GM19025 (cell line): ENCODE results near the gene RTKN.

Experiments used
- ATAC-seq: cut with Tn5 transposase; IDR thresholded peaks from one replicate; pipeline ENCODE4 v1.9.1; 2021; ENCODE audit warnings: mild to moderate bottlenecking, low read depth, moderate library complexity; ENCODE audit not compliant: unreplicated experiment

Gene RTKN

DNA sequence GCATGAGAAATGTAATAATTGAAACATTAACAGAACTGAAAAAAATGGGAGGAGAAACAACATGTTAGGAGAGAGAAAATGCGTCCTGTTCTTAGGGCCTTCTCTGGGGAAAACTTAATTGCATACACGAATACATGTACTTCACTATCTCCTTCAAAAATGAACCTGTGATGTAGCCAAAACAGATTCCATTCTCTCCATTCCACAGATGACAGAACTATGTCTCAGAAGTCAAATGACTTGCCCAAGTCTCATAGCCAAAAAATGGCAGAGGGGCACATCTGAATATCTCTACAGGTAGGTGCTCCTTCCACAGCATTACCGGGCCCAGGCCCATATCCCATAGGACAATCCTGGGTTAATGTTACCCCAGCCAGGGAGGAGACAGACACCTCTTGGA lies 57.7 kb downstream of the RTKN start:
- no peak for ATAC-seq

DNA sequence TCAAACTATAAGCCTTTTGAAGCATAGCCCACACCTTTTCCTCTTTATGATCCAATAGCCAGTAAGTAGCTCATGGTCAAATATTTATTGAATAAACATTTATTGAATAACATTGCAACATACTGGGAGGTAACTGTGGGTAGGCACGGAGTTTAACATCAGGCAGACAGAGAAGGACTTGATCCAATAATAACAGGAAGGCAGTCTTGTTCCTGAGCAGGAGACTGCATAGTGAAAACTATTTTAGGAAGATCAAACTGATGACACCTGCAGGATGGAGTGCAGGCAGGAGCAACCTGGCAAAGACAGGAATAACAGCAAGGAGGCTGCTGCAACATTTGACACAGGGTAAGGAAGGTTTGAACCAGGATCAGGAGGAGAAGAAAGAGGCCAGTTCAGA lies 58.5 kb downstream of the RTKN start:
- no peak for ATAC-seq

DNA sequence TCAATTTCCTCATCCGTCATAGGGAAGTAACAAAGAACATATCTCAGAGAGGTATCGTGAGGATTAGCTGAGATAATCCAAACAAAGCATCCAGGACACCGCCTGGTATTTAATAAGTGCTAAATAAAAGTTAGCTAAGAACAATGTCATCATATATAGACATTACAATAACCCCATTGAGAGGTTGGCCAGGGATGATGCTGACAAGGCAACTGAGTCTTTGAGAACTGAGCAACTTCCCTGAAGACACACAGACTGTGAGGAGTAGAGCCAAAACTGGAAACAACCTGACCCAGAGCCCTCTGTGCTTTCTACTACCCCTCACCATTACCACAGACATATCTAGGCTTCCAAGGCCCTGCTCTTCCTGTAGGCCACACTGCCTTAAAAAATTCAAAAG lies 60.0 kb downstream of the RTKN start:
- no peak for ATAC-seq

DNA sequence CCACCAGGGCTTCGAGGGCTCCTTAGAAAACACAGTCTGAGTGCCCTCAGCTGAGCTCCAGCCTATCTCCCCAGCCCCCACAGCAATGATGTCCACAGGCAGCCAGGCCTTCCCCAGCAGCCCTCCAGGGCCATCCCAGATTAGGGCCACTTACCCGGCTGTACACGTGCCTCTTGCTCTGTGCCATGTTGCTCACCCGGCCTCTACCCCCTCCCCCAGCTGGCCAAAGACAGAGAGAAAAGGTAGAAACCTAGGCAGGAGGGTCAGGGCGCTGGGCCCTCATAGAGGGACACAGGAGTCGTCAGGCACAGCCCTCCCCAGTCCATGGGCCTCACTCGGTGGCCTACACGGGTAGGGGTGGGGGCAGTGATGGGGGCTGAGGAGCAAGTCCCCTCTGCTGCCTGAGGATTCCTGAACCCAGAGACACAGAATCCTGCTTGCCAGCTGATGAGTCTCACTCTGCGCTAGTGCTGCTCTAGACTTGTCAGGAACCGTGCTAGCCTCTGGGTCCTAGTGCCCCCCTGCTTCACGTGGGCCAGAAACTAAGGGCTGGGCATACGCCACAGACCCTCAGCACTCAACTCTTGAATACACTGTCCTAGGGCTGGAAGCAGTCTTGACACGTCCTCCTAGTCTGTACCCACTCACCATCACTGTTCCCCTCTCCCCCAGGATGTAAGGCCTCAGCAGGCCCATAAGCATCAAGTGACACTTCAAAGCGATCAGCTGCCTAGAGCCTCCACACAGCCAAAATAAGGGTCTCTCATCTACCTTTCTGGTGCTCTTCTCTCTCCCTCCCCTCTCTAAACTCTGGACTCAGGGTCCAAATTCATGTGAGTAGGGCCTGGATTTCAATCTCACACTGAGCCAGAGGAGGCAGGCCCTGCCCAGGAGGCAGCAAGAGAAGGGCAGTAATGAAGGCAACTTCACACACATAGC lies 61.6 kb downstream of the RTKN start, which contains the start of gene DCTN1:
Gene DCTN1, minus strand, starts transcription at position 461 of the 939 bp plus-strand sequence. Its CDS starts 274 bp downstream, at position 187.
- ATAC-seq, result no peak

DNA sequence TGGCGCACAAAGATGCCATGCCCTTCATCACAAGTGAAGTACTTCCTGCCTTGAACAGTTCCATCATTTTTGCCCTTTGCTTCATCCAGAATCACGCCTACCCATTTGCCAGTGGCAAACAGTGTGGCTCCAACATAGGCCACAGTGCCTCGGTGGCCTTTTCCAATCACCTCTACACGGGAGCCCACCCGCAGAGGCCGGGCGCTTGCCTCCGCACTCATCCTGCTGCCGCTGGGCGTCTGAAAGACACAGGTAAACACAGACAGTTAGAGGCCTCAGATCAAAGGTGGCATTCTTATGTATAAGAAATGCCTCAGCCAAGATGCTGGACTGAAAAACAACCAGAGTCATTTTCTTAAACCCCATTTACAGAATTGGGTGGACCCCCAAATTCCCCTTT lies 63.7 kb downstream of the RTKN start:
- no peak for ATAC-seq

DNA sequence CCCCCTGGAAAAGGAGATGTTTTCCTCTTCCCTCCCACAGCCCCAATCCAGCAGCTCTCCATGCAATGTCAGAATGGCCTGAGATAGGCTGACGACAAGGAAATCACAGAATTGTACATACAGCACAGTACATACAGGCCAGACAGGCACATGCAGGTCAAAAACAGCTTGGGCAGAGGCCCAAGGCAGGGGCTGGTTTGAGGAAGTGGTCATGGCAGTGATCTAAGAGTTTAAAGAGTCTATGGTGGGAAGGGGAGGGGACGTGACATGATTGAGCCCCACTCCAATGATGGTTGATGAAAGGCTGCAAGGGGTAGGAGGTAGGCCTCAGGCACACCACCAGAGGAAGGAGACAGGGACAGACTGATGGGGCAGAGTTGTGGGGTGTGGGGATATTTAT lies 65.9 kb downstream of the RTKN start:
- ATAC-seq, result no peak
